ENCODE results near the gene FRAT2.

DNA sequence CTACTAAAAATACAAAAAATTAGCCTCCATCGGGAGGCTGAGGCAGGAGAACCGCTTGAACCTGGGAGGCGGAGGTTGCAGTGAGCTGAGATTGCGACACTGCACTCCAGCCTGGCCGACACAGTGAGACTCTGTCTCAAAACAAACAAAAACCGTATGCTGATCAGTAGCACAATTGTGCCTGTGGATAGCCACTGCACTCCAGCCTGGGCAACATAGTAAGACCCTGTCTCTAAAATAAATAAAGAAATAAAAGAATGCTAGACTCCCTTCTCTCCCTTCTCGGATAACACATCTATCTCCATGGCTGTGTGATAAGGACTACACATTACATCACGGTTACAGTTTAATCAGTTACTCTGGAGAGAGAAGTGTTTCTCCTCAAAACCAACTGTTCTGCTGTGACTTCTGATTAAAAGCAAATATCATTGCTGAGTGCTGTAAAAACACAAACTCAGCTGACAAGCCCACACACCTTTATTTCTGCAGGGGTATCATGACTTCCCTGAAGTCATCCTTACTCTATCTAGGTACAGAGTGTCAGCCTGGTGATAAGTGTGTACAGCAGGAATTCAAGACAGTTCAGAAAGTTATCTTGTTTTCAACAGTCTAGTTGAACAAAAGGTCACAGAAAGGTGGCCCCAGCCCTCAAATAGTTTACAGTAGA, 36.8 kb downstream of the FRAT2 start:
- TF ChIP-seq, protein P1, sequence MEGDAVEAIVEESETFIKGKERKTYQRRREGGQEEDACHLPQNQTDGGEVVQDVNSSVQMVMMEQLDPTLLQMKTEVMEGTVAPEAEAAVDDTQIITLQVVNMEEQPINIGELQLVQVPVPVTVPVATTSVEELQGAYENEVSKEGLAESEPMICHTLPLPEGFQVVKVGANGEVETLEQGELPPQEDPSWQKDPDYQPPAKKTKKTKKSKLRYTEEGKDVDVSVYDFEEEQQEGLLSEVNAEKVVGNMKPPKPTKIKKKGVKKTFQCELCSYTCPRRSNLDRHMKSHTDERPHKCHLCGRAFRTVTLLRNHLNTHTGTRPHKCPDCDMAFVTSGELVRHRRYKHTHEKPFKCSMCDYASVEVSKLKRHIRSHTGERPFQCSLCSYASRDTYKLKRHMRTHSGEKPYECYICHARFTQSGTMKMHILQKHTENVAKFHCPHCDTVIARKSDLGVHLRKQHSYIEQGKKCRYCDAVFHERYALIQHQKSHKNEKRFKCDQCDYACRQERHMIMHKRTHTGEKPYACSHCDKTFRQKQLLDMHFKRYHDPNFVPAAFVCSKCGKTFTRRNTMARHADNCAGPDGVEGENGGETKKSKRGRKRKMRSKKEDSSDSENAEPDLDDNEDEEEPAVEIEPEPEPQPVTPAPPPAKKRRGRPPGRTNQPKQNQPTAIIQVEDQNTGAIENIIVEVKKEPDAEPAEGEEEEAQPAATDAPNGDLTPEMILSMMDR (IDR thresholded peaks at IDR 0.05) = no peak
- TF ChIP-seq POLR2A (IDR thresholded peaks at IDR 0.05) = no peak
